H1 (cell line): ENCODE measurements around the gene FRMD5. TPM values are rescaled to one million over a fixed set of nuclear protein-coding genes. Genes with fewer than 3 reads are reported as not detected.

Source experiments
- JUN ChIP-seq: IDR thresholded peaks from 2 replicates; pipeline ENCODE4 v1.6.1; 2011; ENCODE audit warnings: low read depth, mild to moderate bottlenecking, improper control_type of control experiment, low read length
- TAF1 ChIP-seq: IDR thresholded peaks from 2 replicates; pipeline ENCODE4 v1.6.1; 2011; ENCODE audit warnings: mild to moderate bottlenecking, low read depth, low read length
- polyA plus RNA-seq, 7 experiments: library from polyadenylated mRNA; depleted of rRNA in 3 of 7; stranded (reverse) in 5 of 7; unstranded in 2 of 7; fragments of >200 nt in 5 of 7; fragments of 200-250 nt in 2 of 7; gene quantifications; 1 replicate in 5 of 7; 2 replicates in 1 of 7; 4 replicates in 1 of 7; pipeline versions ENCODE4 v1.2.1 to v1.2.3, GENCODE V29; 2011 to 2013; ENCODE audit warnings: missing spikeins in 2 of 7, mixed read lengths in 2 of 7
- total RNA-seq: library from RNA; stranded (reverse); fragmentation: NEBNext Ultra II Directional; extraction: Animal tissue kit (Norgen Biotek cat#: 25700); gene quantifications from 2 replicates; pipeline ENCODE4 v1.2.1, GENCODE V29; 2021
- TF ChIP-seq, protein P1 (sequence below): IDR thresholded peaks from 2 replicates; pipeline ENCODE4 v1.6.1; 2012; ENCODE audit warnings: low read length, inconsistent platforms

Gene FRMD5
- total and polyA plus RNA-seq, 2 of the 8 experiments (the other 6 are each of a cell fraction or from before 2014, with no cell fraction given): 10.1 to 12.6 TPM

DNA sequence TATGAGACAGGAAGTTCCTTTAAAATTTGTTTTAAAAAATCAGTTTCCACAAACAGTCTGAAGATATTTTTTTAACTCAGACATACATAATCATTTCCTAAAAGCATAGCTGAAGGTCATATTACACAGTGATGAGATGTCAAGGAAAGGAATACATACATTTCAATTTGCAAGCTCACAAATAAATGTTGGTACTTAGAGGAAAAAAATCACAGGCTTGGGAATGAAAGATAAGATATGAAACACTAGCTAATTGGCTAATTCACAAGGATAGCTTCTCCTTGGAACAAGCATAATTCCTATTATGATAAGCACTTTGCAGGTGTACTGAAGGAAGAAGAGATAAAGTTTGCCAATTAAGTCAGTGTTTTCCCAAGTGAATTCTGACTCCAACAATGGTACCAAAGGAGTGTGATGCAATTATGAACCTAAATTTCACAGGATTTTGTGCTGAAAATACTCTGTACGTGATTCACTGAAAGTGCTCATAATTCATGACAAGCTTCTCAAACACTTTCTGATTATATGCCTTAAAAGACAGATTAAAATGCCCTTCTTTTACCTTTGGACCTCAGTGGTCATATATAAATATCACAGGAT is 112.4 kb downstream of the FRMD5 start (continued):
- TF ChIP-seq, protein P1, sequence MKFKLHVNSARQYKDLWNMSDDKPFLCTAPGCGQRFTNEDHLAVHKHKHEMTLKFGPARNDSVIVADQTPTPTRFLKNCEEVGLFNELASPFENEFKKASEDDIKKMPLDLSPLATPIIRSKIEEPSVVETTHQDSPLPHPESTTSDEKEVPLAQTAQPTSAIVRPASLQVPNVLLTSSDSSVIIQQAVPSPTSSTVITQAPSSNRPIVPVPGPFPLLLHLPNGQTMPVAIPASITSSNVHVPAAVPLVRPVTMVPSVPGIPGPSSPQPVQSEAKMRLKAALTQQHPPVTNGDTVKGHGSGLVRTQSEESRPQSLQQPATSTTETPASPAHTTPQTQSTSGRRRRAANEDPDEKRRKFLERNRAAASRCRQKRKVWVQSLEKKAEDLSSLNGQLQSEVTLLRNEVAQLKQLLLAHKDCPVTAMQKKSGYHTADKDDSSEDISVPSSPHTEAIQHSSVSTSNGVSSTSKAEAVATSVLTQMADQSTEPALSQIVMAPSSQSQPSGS: no peak
- TF ChIP-seq JUN (no peak), TAF1 (no peak)
- TF ChIP-seq, all 59 proteins: peak for 0
